Vagina (tissue), 2 donors: Measurements from ENCODE around the gene UBE2I. TPM values are rescaled to one million over a fixed set of nuclear protein-coding genes. Genes with fewer than 3 reads are reported as not detected.
"Not testable (repeated sequence)": the region's sequence is repeated elsewhere in the genome, so short reads cannot be mapped to it uniquely, and the experiment has no call there.

ENCODE experiments used
- DNase-seq, 2 donors: peaks; one replicate each; pipeline ENCODE4 v3.0.0-alpha.2; 2017; ENCODE audit errors: extremely low spot score in 2 of 2
- H3K27ac ChIP-seq: fragments of 200-600 bp; sonication (generic); one replicate; pipeline ENCODE4 v1.5.1; 2019
- H3K27me3 ChIP-seq: fragments of 200-600 bp; sonication (generic); one replicate; pipeline ENCODE4 v1.5.1; 2019
- H3K36me3 ChIP-seq, 2 donors: fragments of 200-600 bp; sonication (generic); one replicate each; pipeline ENCODE4 v1.5.1; 2017 to 2019
- H3K4me1 ChIP-seq: fragments of 200-600 bp; sonication (generic); one replicate; pipeline ENCODE4 v1.5.1; 2019
- H3K4me3 ChIP-seq, 2 donors: fragments of 200-600 bp; sonication (generic); 1 replicate in 1 of 2; 2 replicates in 1 of 2; pipeline ENCODE4 v1.5.1; 2016 to 2019
- H3K9me3 ChIP-seq: fragments of 200-600 bp; sonication (generic); one replicate; pipeline ENCODE4 v1.5.1; 2019
- CTCF ChIP-seq, 3 experiments: fragments of 450-650 bp in 2 of 3; fragments of 200-600 bp in 1 of 3; sonication (generic) in 1 of 3; IDR thresholded peaks; one replicate each; pipeline ENCODE4 v1.5.1; 2017 to 2019; ENCODE audit warnings: antibody characterized with exemption in 3 of 3, mild to moderate bottlenecking in 2 of 3, moderate library complexity in 2 of 3
- POLR2A ChIP-seq, 2 donors: fragments of 450-650 bp; IDR thresholded peaks; one replicate each; pipeline ENCODE4 v1.6.1; 2017; ENCODE audit warnings: antibody characterized with exemption in 2 of 2, mild to moderate bottlenecking in 2 of 2, moderate library complexity in 2 of 2
- POLR2AphosphoS5 ChIP-seq, 2 donors: sonication (generic); formaldehyde crosslinking; IDR thresholded peaks; one replicate each; pipeline ENCODE4 v1.9.0; 2017; ENCODE audit warnings: antibody characterized with exemption in 2 of 2, mild to moderate bottlenecking in 2 of 2, low read depth in 1 of 2; ENCODE audit not compliant: insufficient read depth in 1 of 2
- intact Hi-C: fragments of 100-400 bp; cut with DNase I; formaldehyde crosslinking; loops from one replicate; pipeline ENCODE4 v1.15.1; 2023
- total RNA-seq: library from RNA; depleted of rRNA; stranded (reverse); fragments of >200 nt; gene quantifications from one replicate; pipeline ENCODE4 v1.2.3, GENCODE V29; 2016

The UBE2I gene
- total RNA-seq, 1 donor from 2014 or later, result 51.3 TPM

- no peak for TF ChIP-seq POLR2AphosphoS5 (IDR thresholded peaks at IDR 0.05; ENCODE audit: insufficient read depth in 1 of 2, low read depth in 1 of 2)
- TF ChIP-seq POLR2A (IDR thresholded peaks at IDR 0.05), result no peak
- no peak for TF ChIP-seq CTCF (IDR thresholded peaks at IDR 0.05)
- no peaks in the 10 kb centered on the region for H3K4me1 ChIP-seq
- no peak overlapping the region for H3K27ac ChIP-seq
- H3K36me3 ChIP-seq, result no peaks in the 10 kb centered on the region
- H3K27me3 ChIP-seq, result peaks cover 8% of the 10 kb centered on the region
- no peak overlapping the region for H3K4me3 ChIP-seq
- no peak for DNase-seq
- intact Hi-C loops, result no loop called here
- no peaks in the 10 kb centered on the region for H3K9me3 ChIP-seq
These were observed 20.0 kb upstream of the UBE2I start for GRCh38 chr16:1289477-1289866.

DNA sequence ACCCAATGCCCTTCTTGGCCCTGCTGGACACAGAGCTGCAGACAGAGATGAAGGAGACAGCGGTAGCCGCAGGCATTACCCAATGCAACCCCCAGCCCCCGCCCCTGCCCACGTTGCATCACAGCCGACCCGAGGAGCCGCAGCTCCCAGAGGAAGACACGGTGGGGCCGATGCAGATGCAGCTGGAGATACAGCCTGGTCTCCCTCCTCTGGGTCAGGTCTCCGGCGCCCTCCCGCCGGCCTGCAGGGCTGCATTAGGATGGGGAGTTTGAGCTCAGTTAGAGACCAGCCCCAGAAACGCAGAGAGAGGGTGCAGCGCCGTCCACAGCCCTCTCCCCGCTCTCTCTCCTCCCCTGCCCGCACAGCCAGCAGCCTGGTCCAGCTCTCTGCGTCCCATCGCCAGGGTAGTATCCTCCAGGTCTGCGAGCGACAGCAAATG, 19.4 kb upstream of the UBE2I start:
- Histone ChIP-seq H3K4me1 (no peaks in the 10 kb centered on the region), H3K9me3 (no peaks in the 10 kb centered on the region), H3K4me3 (no peak overlapping the region), H3K27me3 (peaks cover 8% of the 10 kb centered on the region), H3K27ac (no peak overlapping the region), H3K36me3 (no peaks in the 10 kb centered on the region)
- no peak for DNase-seq
- TF ChIP-seq CTCF (IDR thresholded peaks at IDR 0.05) (no peak), POLR2A (IDR thresholded peaks at IDR 0.05) (no peak), POLR2AphosphoS5 (IDR thresholded peaks at IDR 0.05; ENCODE audit: insufficient read depth in 1 of 2, low read depth in 1 of 2) (no peak)
- intact Hi-C loops, result no loop called here

GRCh38 chr16:1290860-1291575, 18.4 kb upstream of the UBE2I start:
- H3K4me1 ChIP-seq, result no peaks in the 10 kb centered on the region
- no peak overlapping the region for H3K27ac ChIP-seq
- no peaks in the 10 kb centered on the region for H3K9me3 ChIP-seq
- no peak overlapping the region for H3K4me3 ChIP-seq
- peaks cover 8% of the 10 kb centered on the region for H3K27me3 ChIP-seq
- intact Hi-C loops, result no loop called here
- H3K36me3 ChIP-seq, result no peaks in the 10 kb centered on the region
- TF ChIP-seq CTCF (IDR thresholded peaks at IDR 0.05), result no peak
- no peak for TF ChIP-seq POLR2AphosphoS5 (IDR thresholded peaks at IDR 0.05; ENCODE audit: insufficient read depth in 1 of 2, low read depth in 1 of 2)
- no peak for TF ChIP-seq POLR2A (IDR thresholded peaks at IDR 0.05)
- no peak for DNase-seq

GRCh38 chr16:1291576-1291974, 17.9 kb upstream of the UBE2I start:
- H3K27ac ChIP-seq, result no peak overlapping the region
- H3K4me3 ChIP-seq, result no peak overlapping the region
- TF ChIP-seq POLR2AphosphoS5 (IDR thresholded peaks at IDR 0.05; ENCODE audit: insufficient read depth in 1 of 2, low read depth in 1 of 2), result no peak
- no peak for TF ChIP-seq CTCF (IDR thresholded peaks at IDR 0.05)
- TF ChIP-seq POLR2A (IDR thresholded peaks at IDR 0.05), result no peak
- no peaks in the 10 kb centered on the region for H3K4me1 ChIP-seq
- H3K9me3 ChIP-seq, result no peaks in the 10 kb centered on the region
- H3K27me3 ChIP-seq, result peaks cover 8% of the 10 kb centered on the region
- no peaks in the 10 kb centered on the region for H3K36me3 ChIP-seq
- intact Hi-C loops, result no loop called here
- no peak for DNase-seq

DNA sequence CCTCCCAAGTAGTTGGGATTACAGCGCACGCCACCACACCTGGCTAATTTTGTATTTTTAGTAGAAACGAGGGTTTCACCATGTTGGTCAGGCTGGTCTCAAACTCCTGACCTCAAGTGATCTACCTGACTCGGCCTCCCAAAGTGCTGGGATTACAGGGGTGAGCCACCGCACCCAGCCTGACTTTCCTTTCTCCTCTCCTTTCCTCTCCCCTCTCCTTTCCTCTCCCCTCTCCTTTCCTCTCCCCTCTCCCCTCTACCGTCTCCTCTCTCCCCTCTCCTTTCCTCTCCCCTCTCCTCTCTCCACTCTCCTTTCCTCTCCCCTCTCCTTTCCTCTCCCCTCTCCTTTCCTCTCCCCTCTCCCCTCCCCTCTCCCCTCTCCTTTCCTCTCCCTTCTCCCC, 17.2 kb upstream of the UBE2I start:
- intact Hi-C loops, H3K27me3 ChIP-seq, H3K4me3 ChIP-seq, H3K9me3 ChIP-seq, H3K36me3 ChIP-seq, H3K4me1 ChIP-seq, DNase-seq, H3K27ac ChIP-seq: not testable (repeated sequence)

- H3K4me3 ChIP-seq, H3K36me3 ChIP-seq, DNase-seq, H3K4me1 ChIP-seq, intact Hi-C loops, H3K9me3 ChIP-seq, H3K27ac ChIP-seq, H3K27me3 ChIP-seq: not testable (repeated sequence)
These were observed 16.6 kb upstream of the UBE2I start for GRCh38 chr16:1292808-1293207.
